Epidermal melanocyte (primary cell): ENCODE data around the gene PIANP.
A peak's percentile ranks its signal among the peaks of the same experiment; 100 is the strongest.
"Not testable (repeated sequence)": the region's sequence is repeated elsewhere in the genome, so short reads cannot be mapped to it uniquely, and the experiment has no call there.

Experiments
- DNase-seq: peaks from one replicate; pipeline ENCODE4 v3.0.0; 2011; ENCODE audit warnings: low spot score; ENCODE audit not compliant: insufficient read length

PIANP gene, protein sequence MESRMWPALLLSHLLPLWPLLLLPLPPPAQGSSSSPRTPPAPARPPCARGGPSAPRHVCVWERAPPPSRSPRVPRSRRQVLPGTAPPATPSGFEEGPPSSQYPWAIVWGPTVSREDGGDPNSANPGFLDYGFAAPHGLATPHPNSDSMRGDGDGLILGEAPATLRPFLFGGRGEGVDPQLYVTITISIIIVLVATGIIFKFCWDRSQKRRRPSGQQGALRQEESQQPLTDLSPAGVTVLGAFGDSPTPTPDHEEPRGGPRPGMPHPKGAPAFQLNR

DNA sequence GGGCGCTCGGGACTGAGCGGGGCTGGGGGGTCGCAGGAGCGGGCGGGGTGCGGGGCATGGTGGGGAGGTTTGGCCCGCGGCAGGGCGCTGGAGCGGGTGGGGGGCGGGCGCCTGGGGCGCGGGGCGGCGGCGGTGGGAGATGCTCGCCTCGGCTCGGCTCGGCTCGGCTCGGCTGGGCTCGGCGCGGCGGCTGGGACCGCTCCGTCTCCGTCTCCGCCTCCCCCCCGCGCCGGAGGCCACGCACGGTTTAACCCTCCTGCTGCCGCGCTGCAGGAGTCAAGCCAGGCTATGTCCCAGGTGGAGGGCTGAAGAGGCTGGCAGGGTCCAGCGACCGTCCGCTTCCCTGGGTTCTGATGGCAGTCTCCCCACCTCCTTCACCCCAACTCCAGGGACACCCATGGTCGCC is at the start of gene PIANP:
PIANP (minus strand) TSS at position 170 of the 406 bp plus-strand sequence. CDS start 2,754 bp downstream, outside the sequence.
- peak; percentile 67 for DNase-seq

DNA sequence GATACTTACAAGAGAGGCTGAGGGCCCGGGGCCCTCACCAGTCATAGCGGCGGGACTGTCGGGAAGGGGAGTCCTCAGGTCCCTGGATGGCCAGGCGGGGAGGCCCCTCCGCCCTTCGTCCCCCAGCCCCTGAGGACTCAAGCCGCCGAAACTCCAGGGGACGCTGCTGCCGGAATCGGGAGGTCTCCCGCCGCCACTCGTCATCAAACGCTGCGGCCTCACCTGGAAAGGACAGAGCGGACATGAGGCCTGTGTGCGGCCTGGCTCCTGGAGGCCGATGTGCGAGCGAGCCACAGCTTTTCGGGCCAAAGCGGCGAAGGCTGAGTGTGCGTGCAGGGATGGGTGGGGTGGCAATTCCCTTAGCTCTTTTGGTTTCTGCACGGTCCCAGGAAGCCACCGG is 48.1 kb upstream of the PIANP start:
- no peak for DNase-seq

- no peak for DNase-seq
Measured at GRCh38 chr12:6747216-6747615, 46.6 kb upstream of the PIANP start.

- no peak for DNase-seq
Measured at GRCh38 chr12:6745741-6746525, 45.3 kb upstream of the PIANP start.

GRCh38 chr12:6743300-6743699 is 42.7 kb upstream of the PIANP start:
- DNase-seq: not testable (repeated sequence)

GRCh38 chr12:6742834-6743233 is 42.2 kb upstream of the PIANP start:
- no peak for DNase-seq

GRCh38 chr12:6742080-6742479 is 41.5 kb upstream of the PIANP start:
- DNase-seq: not testable (repeated sequence)

DNA sequence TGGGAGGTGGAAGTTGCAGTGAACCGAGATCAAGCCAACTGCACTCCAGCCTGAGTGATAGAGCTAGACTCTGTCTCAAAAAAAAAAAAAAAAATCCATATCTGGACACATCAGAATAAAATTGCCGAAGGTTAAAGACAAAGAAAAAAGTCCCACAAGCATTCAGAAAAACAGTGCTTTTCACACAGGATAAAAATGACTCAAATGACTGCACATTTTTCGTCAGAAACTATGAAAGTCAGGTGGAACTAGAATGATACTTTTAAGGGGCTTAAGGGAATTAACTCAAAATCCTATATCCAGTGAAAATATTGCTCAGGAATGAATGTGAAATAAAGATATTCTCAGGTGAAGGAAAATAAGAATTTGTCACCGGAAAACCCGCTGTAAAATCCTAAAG is 36.1 kb upstream of the PIANP start:
- no peak for DNase-seq

GRCh38 chr12:6735448-6736191 is 35.0 kb upstream of the PIANP start:
- DNase-seq: peak; percentile 78

DNA sequence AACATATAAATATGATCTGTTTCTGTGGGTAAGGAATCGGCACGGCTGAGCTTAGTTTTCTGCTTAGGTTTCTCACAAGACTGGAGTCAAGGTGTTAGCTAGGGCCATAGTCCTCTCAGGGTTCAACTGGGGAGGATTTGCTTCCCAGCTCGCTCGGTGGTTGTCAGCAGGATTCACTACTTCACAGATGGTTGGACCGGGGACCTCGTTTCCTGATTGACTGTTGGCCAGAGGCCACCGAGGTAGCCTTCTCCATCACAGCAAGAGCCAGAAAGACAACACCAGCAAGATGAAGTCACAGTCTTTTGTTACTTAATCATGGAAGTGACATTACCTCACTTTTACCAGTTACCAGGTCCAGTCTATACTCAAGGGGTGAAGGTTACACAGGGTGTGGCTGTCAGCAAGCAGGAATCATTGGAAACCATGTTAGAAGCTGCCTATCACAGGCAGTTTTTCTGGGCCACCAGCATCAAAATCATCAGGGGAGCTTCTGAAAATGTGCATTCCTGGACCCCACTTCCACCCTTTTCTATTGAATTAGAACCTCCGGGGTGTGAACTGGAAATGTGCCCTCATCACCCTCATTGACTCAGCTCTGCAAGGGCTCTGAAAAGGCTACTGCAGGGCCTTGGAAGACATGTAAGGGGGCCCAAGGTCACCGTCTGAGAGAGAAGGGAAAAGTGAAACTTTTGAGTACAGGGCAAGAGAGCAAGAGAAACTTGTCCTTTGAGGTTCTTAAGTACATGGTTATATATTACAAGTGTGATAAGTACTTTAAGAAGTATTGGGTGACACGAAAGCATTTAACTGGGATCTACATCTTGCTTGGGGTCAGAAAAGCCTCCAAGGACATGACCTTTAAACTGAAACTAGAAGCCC is 34.1 kb upstream of the PIANP start:
- no peak for DNase-seq

GRCh38 chr12:6730169-6730568 is 29.6 kb upstream of the PIANP start:
- DNase-seq: no peak

DNA sequence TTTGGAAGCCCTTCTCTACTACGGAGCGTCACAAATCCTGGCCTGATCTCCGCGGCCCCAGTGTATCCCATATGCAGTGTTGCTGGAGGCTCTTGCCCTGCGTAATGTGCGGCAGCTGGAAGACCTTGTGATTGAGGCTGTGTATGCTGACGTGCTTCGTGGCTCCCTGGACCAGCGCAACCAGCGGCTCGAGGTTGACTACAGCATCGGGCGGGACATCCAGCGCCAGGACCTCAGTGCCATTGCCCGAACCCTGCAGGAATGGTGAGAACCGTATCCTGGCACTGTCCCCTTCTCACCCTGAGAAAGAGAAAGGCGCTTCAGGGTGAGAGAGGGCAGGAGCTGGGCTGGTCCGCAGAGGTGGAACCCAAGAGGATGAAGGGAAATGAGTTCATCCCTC is 28.6 kb upstream of the PIANP start:
- DNase-seq: no peak

- no peak for DNase-seq
Measured at GRCh38 chr12:6725350-6725749, 24.7 kb upstream of the PIANP start.

DNA sequence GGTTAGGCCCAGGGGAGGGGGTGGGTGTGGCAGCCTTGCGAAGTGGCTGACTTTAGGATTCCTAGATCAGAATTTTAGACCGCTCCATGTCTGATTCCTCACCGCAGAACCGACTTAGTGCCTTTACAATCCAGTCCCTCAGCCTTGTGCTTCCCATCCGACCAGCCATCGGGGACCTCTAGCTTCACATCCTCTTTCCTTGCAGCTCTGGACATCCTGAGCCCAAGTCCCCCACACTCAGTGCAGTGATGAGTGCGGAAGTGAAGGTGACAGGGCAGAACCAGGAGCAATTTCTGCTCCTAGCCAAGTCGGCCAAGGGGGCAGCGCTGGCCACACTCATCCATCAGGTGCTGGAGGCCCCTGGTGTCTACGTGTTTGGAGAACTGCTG is 23.8 kb upstream of the PIANP start:
- no peak for DNase-seq

DNA sequence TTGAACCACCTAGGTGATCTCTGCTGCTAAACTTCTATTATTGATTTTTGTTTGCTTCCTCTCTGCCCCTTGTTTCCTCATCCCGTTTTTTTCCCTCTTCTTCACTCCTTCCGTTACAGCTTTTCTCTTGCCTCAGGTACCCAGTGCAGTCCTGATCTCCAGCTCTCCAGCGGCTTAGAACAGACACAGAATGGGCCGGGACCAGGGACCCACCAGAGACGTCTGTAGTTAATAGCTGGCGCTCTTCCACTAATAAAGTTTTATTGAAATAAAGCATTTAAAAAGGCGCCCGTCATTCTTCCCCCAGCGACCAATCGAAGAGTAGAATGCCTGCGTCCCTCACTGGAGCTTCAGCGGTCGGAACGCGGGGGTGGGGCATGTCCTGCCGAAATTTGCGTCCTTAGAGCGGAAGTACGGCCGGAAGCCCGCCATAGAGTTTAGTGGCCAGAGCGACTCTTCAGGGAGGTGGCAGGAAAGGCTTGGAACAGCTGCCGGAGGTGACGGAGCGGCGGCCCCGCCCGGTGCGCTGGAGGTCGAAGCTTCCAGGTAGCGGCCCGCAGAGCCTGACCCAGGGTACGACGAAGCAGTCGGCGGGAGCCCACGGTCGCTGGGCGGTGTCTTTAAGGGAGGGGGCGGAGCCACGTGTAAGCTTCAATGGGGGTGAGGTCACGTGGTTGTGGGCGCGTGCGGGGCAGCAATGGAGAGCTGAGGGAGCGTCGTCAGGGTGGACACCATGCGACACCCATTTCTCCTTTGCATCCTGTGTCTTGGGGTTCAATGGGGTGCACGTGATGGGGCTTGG is 23.2 kb upstream of the PIANP start, which contains the start of gene COPS7A:
COPS7A (plus strand) TSS at position 440 of the 802 bp plus-strand sequence. CDS start 611 bp downstream, outside the sequence.
- peak; percentile 96 for DNase-seq

- DNase-seq: no peak
Measured at GRCh38 chr12:6722863-6723262, 22.2 kb upstream of the PIANP start.

GRCh38 chr12:6716874-6717437 is 16.3 kb upstream of the PIANP start:
- no peak for DNase-seq

- not testable (repeated sequence) for DNase-seq
Measured at GRCh38 chr12:6716031-6716873, 15.6 kb upstream of the PIANP start.

DNA sequence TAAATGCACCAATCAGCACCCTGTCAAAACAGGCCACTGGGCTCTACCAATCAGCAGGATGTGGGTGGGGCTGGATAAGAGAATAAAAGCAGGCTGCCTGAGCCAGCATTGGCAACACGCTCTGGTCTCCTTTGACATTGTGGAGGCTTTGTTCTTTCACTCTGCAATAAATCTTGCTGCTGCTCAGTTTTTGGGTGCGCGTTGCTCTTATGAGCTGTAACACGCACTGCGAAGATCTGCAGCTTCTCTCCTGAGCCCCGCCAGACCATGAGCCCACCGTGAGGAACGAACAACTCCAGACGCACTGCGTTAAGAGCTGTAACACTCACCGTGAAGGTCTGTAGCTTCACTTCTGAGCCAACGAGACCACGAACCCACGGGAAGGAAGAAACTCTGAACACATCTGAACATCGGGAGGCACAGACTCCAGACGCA is 8.4 kb upstream of the PIANP start:
- DNase-seq: no peak
